Mucosa of descending colon (tissue), 3 donors: ENCODE measurements around the gene PLA2G4E. TPM values are rescaled to one million over a fixed set of nuclear protein-coding genes. Genes with fewer than 3 reads are reported as not detected.

Experiments used
- ATAC-seq: fragments of 200-7000 bp; cut with Tn5 transposase; one replicate; pipeline ENCODE4 v1.9.1; 2020; ENCODE audit warnings: mild to moderate bottlenecking, moderate library complexity
- DNase-seq, 3 donors: peaks; one replicate each; pipeline ENCODE4 v3.0.0-alpha.2; 2020
- H3K36me3 ChIP-seq: fragments of 200-600 bp; one replicate; pipeline ENCODE4 v1.8.0; 2021; ENCODE audit warnings: low read depth, mild to moderate bottlenecking
- H3K4me1 ChIP-seq: fragments of 200-600 bp; one replicate; pipeline ENCODE4 v1.8.0; 2021; ENCODE audit warnings: low read depth, mild to moderate bottlenecking
- H3K4me3 ChIP-seq: fragments of 200-600 bp; one replicate; pipeline ENCODE4 v1.8.0; 2021; ENCODE audit warnings: mild to moderate bottlenecking
- H3K9me3 ChIP-seq: fragments of 200-600 bp; one replicate; pipeline ENCODE4 v1.8.0; 2021; ENCODE audit warnings: mild to moderate bottlenecking
- intact Hi-C, 2 donors: fragments of 100-400 bp; cut with DNase I in 1 of 2; cut with micrococcal nuclease in 1 of 2; formaldehyde crosslinking; loops; one replicate each; pipeline versions ENCODE4 v1.11.0 to v1.11.1; 2022; cut with DNase I, micrococcal nuclease
- total RNA-seq, 3 donors: library from RNA; stranded (reverse); fragmentation: NEBNext Ultra II Directional in 2 of 3; extraction: Animal tissue kit (Norgen Biotek cat#: 25700) in 2 of 3; gene quantifications; one replicate each; pipeline versions ENCODE4 v1.2.1 to v1.2.4, GENCODE V29; 2021 to 2023
- TF ChIP-seq, protein P1 (sequence below): fragments of 200-600 bp; IDR thresholded peaks from one replicate; pipeline ENCODE4 v1.8.0; 2022; ENCODE audit warnings: antibody characterized with exemption, mild to moderate bottlenecking
- donor health status: DM: no; HTN: no; CAD: no; lungs with moderate emphysema.
- donor health status: DM: no; HTN: no; CAD: no.
- donor health status: DM: no; HTN: yes; CAD: no.

Gene PLA2G4E
- total RNA-seq, 3 donors from 2014 or later = 0.06 to 0.27 (median 0.09) TPM

DNA sequence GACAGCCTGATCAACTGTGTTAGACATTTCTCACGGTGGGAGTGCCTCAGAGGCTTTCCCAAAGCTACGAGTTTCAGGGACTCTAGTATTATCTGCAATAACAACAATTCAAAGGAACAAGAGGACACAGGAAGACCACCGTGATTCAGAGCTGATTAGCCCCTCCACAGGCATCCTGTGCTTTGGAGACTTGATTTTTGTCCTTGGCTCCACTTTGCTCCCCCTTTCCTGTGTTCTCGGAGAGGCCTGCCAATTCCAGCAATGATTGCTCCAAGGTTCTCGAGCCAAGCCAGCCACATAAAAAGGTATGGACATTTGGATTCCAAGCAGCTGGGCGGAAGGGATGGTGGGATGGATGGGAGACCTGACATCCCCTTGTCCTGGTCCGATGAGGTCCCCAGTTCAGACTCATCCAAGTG lies 62.8 kb downstream of the PLA2G4E start:
- TF ChIP-seq, protein P1, sequence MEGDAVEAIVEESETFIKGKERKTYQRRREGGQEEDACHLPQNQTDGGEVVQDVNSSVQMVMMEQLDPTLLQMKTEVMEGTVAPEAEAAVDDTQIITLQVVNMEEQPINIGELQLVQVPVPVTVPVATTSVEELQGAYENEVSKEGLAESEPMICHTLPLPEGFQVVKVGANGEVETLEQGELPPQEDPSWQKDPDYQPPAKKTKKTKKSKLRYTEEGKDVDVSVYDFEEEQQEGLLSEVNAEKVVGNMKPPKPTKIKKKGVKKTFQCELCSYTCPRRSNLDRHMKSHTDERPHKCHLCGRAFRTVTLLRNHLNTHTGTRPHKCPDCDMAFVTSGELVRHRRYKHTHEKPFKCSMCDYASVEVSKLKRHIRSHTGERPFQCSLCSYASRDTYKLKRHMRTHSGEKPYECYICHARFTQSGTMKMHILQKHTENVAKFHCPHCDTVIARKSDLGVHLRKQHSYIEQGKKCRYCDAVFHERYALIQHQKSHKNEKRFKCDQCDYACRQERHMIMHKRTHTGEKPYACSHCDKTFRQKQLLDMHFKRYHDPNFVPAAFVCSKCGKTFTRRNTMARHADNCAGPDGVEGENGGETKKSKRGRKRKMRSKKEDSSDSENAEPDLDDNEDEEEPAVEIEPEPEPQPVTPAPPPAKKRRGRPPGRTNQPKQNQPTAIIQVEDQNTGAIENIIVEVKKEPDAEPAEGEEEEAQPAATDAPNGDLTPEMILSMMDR = no peak
- Histone ChIP-seq H3K36me3 (no peaks in the 10 kb centered on the region), H3K4me3 (no peak overlapping the region), H3K9me3 (no peaks in the 10 kb centered on the region), H3K4me1 (peaks cover 17% of the 10 kb centered on the region)
- ATAC-seq (no peak), DNase-seq (no peak)
- intact Hi-C loops = no loop called here

DNA sequence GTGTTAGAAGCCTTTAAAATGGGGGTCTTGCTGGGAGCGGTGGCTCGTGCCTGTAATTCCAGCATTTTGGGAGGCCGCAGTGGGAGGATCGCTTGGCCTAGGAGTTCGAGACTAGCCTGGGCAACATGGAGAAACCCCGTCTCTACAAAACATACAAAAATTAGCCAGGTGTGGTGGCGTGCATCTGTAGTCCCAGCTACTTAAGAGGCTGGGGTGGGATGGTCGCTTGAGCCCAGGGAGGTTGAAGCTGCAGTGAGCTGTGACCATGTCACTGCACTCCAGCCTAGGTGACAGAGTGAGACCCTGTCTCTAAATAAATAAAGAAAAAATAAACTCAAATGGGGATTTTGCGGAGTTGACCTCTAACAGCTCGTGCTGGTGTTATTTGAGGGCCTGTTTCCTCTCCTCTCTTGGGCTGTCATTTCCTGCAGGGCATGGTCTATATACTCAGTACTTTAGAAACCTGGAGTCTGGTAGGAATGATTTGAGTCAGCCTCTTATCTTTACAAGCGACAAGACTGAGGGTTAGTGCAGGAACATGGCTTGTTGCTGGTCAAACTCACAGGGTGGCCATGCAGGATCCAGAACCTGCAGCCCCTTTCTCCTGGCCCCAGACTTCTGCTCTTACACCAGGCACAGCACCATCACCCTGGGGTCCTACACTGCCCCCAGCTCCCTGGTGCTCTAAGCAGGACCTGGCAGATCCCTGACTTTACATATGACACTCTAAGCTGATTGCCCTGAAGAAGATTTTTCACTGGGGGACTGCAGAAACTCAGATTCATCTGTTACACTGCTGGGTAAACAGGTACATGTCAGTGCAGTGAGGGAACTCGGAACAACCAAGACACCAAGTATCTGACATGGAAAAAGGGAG lies 63.6 kb downstream of the PLA2G4E start:
- Histone ChIP-seq H3K4me1 (peaks cover 17% of the 10 kb centered on the region), H3K9me3 (no peaks in the 10 kb centered on the region), H3K4me3 (no peak overlapping the region), H3K36me3 (no peaks in the 10 kb centered on the region)
- intact Hi-C loops = no loop called here
- no peak for DNase-seq
- TF ChIP-seq, protein P1 = no peak
- peak; percentile 87 for ATAC-seq

DNA sequence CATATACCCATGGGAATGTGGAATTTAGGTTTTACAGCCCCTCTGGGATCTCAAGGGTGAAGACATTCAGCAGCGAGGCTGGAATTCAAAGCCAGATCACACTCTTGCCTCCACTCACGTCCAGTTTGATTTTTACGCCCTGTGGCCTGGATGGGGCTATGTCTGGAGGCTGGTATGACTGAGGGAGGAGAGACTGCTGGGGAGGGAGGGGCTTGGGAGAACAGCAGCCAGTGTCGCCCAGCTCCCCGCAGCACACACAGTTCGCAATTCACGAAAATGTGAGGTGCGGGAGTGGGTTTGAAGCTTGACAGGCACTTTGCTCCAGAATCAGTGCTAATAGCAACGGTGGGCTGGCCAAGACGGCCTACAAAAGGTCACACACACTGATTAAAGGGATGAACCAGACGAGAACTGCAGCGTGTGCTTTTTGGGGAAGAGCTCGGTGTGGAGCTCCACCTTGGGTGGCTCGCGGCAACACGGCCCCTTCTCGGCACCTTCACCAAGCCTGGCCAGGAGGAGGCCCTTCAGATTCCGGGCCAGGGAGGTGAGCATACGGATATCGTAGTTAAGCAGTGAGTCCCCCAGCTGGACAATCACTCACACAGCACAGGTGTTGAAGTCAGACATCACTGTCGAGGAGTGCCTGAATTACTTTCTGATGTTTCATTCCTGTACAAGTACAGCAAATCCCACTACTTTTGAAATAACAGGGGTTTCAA lies 64.9 kb downstream of the PLA2G4E start:
- TF ChIP-seq, protein P1 = no peak
- no peak for ATAC-seq

DNA sequence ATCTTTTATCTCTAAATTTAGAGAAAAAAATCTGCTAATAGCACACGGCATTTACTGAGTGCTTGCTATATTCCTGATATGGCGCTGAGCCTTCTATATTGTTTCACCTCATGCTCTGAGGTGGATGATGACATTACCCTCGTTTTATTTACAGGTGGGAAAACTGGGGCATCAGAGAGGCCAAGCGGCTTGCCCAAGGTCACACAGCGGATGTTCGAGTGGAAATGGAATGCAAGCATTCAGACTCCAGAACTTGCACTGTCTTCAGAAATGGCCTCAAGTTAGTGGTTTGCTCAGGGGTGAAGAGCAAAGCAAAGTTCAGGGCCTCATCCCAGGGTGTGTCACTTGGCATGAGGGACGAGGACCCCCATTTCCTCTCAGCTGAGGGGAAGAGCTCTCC lies 65.7 kb downstream of the PLA2G4E start:
- Histone ChIP-seq H3K4me1 (peaks cover 6% of the 10 kb centered on the region), H3K9me3 (no peaks in the 10 kb centered on the region), H3K4me3 (no peak overlapping the region), H3K36me3 (no peaks in the 10 kb centered on the region)
- no peak for ATAC-seq
- DNase-seq = no peak
- TF ChIP-seq, protein P1 = no peak
- intact Hi-C loops = no loop called here

More for the DNA sequence above, 64.9 kb downstream of the PLA2G4E start:
- intact Hi-C loops = no loop called here
- DNase-seq = no peak
- Histone ChIP-seq H3K9me3 (no peaks in the 10 kb centered on the region), H3K36me3 (no peaks in the 10 kb centered on the region), H3K4me3 (no peak overlapping the region), H3K4me1 (peaks cover 9% of the 10 kb centered on the region)

DNA sequence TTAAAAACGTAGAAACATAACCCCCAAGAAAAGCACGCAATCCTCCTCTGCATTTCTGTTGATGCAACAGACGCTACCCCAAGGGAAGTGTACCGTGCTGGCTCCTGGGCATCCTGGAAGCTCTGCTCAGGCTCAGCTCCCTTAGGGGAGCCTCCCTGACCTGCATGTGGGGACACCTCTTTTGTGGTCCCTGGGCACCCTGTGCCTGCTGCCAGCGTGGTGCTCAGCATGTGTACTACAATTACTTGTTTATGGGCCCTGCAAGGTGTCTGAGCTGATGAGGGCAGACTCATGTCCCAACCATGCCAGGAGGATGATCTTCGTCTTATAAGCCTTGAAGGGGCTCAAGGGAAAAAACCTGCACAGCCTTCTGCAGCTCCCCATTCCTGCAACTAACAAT lies 66.8 kb downstream of the PLA2G4E start:
- H3K4me1 ChIP-seq = peaks cover 6% of the 10 kb centered on the region
- TF ChIP-seq, protein P1 = no peak
- ATAC-seq = no peak
- H3K9me3 ChIP-seq = no peaks in the 10 kb centered on the region
- intact Hi-C loops = no loop called here
- DNase-seq = no peak
- no peak overlapping the region for H3K4me3 ChIP-seq
- no peaks in the 10 kb centered on the region for H3K36me3 ChIP-seq
